Activated CD4-positive, alpha-beta memory T cell treated with anti-CD3 and anti-CD28 coated beads for 36 hours (primary cell): ENCODE measurements around the gene HEPACAM2. TPM values are rescaled to one million over a fixed set of nuclear protein-coding genes. Genes with fewer than 3 reads are reported as not detected.

ENCODE experiments used
- CTCF ChIA-PET: fragments of 350-600 bp; sonication (Branson Sonifier 250); formaldehyde crosslinking; loops from one replicate; lab custom pipeline; 2021; ENCODE audit warnings: antibody characterized with exemption, inconsistent platforms; lab: Charles Lee
- POLR2A ChIA-PET: fragments of 350-600 bp; sonication (Branson Sonifier 250); formaldehyde crosslinking; loops from one replicate; lab custom pipeline; 2021; ENCODE audit warnings: antibody characterized with exemption; lab: Charles Lee
- DNase-seq: peaks from one replicate; pipeline ENCODE4 v3.0.0-alpha.2; 2020
- H3K27ac Mint-ChIP-seq: one replicate; pipeline ENCODE4 v1.8.0; 2021; ENCODE audit warnings: mixed read lengths
- H3K27me3 Mint-ChIP-seq: one replicate; pipeline ENCODE4 v1.8.0; 2021; ENCODE audit warnings: mixed read lengths
- H3K36me3 Mint-ChIP-seq: one replicate; pipeline ENCODE4 v1.8.0; 2021; ENCODE audit warnings: mixed read lengths
- H3K4me1 Mint-ChIP-seq: one replicate; pipeline ENCODE4 v1.8.0; 2021; ENCODE audit warnings: low read depth, mixed read lengths
- H3K4me3 Mint-ChIP-seq: one replicate; pipeline ENCODE4 v1.8.0; 2021; ENCODE audit warnings: mild to moderate bottlenecking, mixed read lengths
- H3K9me3 Mint-ChIP-seq: one replicate; pipeline ENCODE4 v1.8.0; 2021; ENCODE audit warnings: mixed read lengths
- intact Hi-C: fragments of 100-400 bp; cut with micrococcal nuclease; formaldehyde crosslinking; loops from one replicate; pipeline ENCODE4 v1.15.1; 2023
- total RNA-seq, 2 experiments: library from RNA; stranded (reverse); gene quantifications; one replicate each; pipeline ENCODE4 v1.2.3, GENCODE V29; 2021

HEPACAM2 gene
- total RNA-seq, 2 experiments from 2014 or later: 0.21 TPM; not detected in 1

DNA sequence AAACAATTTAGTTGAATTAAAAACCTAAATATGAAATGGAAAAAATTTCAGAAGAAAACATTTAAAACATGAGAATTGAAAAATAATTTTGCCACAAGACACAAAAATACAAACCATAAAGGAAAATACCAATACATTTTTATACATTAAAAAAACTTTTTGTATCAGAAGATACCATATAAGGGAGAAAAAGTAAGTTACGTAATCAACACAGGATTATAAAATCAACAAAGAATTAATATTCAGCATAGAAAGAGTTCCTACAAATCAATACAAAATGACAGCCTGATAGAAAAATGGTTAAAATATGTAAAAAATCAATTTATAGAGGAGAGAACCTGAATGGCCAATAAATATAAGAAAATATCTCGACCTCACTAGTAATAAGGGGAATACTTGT lies 61.5 kb downstream of the HEPACAM2 start:
- Mint-ChIP-seq H3K36me3 (peaks cover 10% of the 10 kb centered on the region), H3K27me3 (no peaks in the 10 kb centered on the region), H3K9me3 (peaks cover 39% of the 10 kb centered on the region), H3K27ac (no peak overlapping the region), H3K4me1 (peaks cover 9% of the 10 kb centered on the region), H3K4me3 (no peak overlapping the region)
- ChIA-PET POLR2A (no interaction called here), CTCF (interaction anchor here (0.7 kb wide), 1 partner anchor 11 kb away, joined by 3 read pairs; no protein-coding TSS in a partner anchor)
- DNase-seq: no peak
- intact Hi-C loops: loop anchor here (1.0 kb wide), 2 partner anchors 21 to 46 kb away; no protein-coding TSS in a partner anchor

- intact Hi-C loops: no loop called here
- H3K9me3 Mint-ChIP-seq: peaks cover 17% of the 10 kb centered on the region
- H3K27me3 Mint-ChIP-seq: no peaks in the 10 kb centered on the region
- no peak overlapping the region for H3K27ac Mint-ChIP-seq
- peaks cover 7% of the 10 kb centered on the region for H3K36me3 Mint-ChIP-seq
- no peak for DNase-seq
- ChIA-PET POLR2A (no interaction called here), CTCF (no interaction called here)
- no peak overlapping the region for H3K4me3 Mint-ChIP-seq
- peaks cover 9% of the 10 kb centered on the region for H3K4me1 Mint-ChIP-seq
These were observed 65.0 kb downstream of the HEPACAM2 start for GRCh38 chr7:93161181-93161762.

DNA sequence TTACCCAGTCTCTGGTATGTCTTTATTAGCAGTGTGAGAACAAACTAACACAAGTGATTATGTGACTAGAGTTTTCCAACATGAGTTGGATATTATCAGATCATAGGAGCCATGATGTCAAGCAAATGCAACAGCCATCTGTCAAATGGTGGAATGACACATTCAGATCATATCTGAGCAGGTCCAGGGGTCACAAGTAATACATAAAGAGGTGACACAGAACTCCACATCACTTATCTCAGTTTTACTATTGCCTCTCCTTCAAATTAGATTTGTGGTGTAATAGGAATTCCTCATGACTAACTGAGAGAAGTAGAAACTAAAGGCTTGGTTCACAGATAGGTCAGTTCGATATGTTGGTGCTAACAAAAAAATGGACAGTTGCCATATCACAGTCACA lies 65.9 kb downstream of the HEPACAM2 start:
- H3K4me3 Mint-ChIP-seq: no peak overlapping the region
- ChIA-PET CTCF (no interaction called here), POLR2A (no interaction called here)
- H3K27ac Mint-ChIP-seq: no peak overlapping the region
- peaks cover 7% of the 10 kb centered on the region for H3K36me3 Mint-ChIP-seq
- H3K27me3 Mint-ChIP-seq: no peaks in the 10 kb centered on the region
- DNase-seq: no peak
- peaks cover 17% of the 10 kb centered on the region for H3K9me3 Mint-ChIP-seq
- H3K4me1 Mint-ChIP-seq: peaks cover 2% of the 10 kb centered on the region
- intact Hi-C loops: no loop called here

- peaks cover 17% of the 10 kb centered on the region for H3K9me3 Mint-ChIP-seq
- no peaks in the 10 kb centered on the region for H3K27me3 Mint-ChIP-seq
- H3K36me3 Mint-ChIP-seq: peaks cover 7% of the 10 kb centered on the region
- ChIA-PET CTCF (no interaction called here), POLR2A (no interaction called here)
- intact Hi-C loops: no loop called here
- H3K4me1 Mint-ChIP-seq: peaks cover 2% of the 10 kb centered on the region
- DNase-seq: no peak
- no peak overlapping the region for H3K4me3 Mint-ChIP-seq
- H3K27ac Mint-ChIP-seq: no peak overlapping the region
These were observed 66.8 kb downstream of the HEPACAM2 start for GRCh38 chr7:93159490-93159889.

DNA sequence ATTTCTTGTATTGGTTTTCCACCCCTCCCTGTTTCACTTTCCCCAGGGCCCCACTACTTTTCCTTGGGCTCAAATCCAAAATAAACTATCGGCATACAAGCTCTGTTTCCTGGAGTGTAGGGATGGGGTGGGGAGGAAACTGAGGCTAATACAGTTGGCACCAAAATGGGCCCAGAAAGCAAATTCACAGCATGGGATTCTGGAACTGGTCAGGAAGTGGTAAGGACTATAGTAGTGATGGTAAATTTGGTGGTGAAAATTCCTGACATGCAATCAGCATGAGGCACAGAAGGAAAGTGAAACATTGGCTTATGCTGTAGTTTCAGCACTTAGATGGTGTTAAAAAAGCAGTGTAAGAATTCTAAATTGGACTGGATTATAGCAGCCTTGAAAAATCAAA lies 69.4 kb downstream of the HEPACAM2 start:
- no peak overlapping the region for H3K27ac Mint-ChIP-seq
- H3K36me3 Mint-ChIP-seq: peaks cover under 1% of the 10 kb centered on the region
- H3K27me3 Mint-ChIP-seq: no peaks in the 10 kb centered on the region
- no peak overlapping the region for H3K4me3 Mint-ChIP-seq
- ChIA-PET CTCF (interaction anchor here (0.6 kb wide), 1 partner anchor 16 kb away, joined by 3 read pairs; no protein-coding TSS in a partner anchor), POLR2A (no interaction called here)
- intact Hi-C loops: no loop called here
- H3K9me3 Mint-ChIP-seq: peaks cover 7% of the 10 kb centered on the region
- H3K4me1 Mint-ChIP-seq: peaks cover 2% of the 10 kb centered on the region
- DNase-seq: no peak

DNA sequence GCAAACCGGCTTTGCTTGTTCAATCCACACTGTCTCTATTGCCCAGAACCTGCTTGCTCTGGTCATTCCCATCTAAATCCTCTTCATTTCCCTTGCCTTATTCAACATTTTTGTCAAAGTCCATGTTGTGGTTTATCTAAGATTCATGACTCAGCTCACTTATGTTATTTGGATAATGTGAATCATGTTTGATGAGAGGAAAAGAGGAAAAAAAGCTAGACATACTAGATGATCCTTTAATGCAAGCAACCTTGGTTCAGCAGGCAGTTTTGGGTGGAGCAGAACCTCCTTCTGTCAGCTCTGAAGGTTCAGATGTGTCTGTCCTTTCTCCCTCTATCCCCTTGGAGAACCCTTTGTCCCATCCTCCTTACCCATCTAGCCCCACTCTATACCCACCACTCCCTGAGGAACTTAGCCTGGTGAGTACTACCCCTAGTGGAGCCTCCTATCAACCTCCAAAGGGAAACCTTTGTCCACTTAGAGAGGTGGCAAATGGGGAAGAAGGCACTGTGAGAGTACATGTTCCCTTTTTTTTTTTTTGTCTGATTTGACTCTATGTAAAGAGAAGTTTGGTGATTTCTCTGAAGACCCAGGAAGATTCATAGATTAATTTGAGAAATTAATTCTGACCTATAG lies 76.0 kb downstream of the HEPACAM2 start:
- DNase-seq: no peak
- H3K9me3 Mint-ChIP-seq: no peaks in the 10 kb centered on the region
- ChIA-PET CTCF (no interaction called here), POLR2A (no interaction called here)
- no peaks in the 10 kb centered on the region for H3K27me3 Mint-ChIP-seq
- H3K27ac Mint-ChIP-seq: no peak overlapping the region
- H3K4me1 Mint-ChIP-seq: peaks cover 26% of the 10 kb centered on the region
- H3K4me3 Mint-ChIP-seq: no peak overlapping the region
- intact Hi-C loops: no loop called here
- H3K36me3 Mint-ChIP-seq: peaks cover 10% of the 10 kb centered on the region

- Mint-ChIP-seq H3K4me3 (peak overlapping the region; percentile 84), H3K4me1 (peaks cover 27% of the 10 kb centered on the region), H3K9me3 (no peaks in the 10 kb centered on the region), H3K27me3 (no peaks in the 10 kb centered on the region), H3K36me3 (peaks cover 16% of the 10 kb centered on the region), H3K27ac (peak overlapping the region; percentile 69)
- intact Hi-C loops: loop anchor here (1.0 to 5.0 kb wide), 3 partner anchors 33 to 244 kb away; no protein-coding TSS in a partner anchor
- CTCF ChIA-PET: no interaction called here
- POLR2A ChIA-PET: no interaction called here
- DNase-seq: no peak
These were observed 77.5 kb downstream of the HEPACAM2 start for GRCh38 chr7:93148727-93149126.

GRCh38 chr7:93148144-93148543 lies 78.1 kb downstream of the HEPACAM2 start, which contains the start of gene SAMD9L:
SAMD9L (minus strand) TSS chr7:93148385; CDS start chr7:93135971, 12,414 bp downstream.
- H3K4me3 Mint-ChIP-seq: peak within 1 kb of the TSS; percentile 84
- CTCF ChIA-PET: interaction anchor here (0.6 to 1.8 kb wide), 2 partner anchors 80 to 243 kb away, joined by 3 to 6 read pairs; no protein-coding TSS in a partner anchor
- no peaks in the 10 kb centered on the region for H3K9me3 Mint-ChIP-seq
- H3K27me3 Mint-ChIP-seq: no peaks in the 10 kb centered on the region
- peaks cover 19% of the 10 kb centered on the region for H3K36me3 Mint-ChIP-seq
- intact Hi-C loops: loop anchor here (1.0 to 5.0 kb wide), 3 partner anchors 33 to 244 kb away; no protein-coding TSS in a partner anchor
- H3K27ac Mint-ChIP-seq: peak within 1 kb of the TSS; percentile 82
- POLR2A ChIA-PET: no interaction called here
- peaks cover 27% of the 10 kb centered on the region for H3K4me1 Mint-ChIP-seq
- no peak for DNase-seq

DNA sequence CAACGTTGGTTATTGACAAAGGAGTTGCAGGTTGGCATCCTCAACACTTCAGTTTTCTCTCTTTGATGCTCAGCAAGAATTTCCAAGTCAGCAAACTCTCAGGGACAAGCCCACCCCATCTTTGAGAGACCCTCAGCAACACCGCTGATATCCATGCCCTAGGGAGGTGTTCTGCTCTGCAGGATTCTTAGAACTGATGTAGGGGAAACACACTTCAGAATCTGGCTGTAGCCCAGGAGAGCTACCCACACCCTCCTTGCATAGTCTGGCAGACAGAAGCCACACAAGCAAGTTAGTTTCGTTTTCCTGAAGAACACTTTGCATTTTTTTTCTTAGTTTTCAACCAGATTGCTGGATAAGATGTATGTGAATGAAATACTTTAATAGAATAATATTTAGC lies 78.9 kb downstream of the HEPACAM2 start:
- H3K36me3 Mint-ChIP-seq: peaks cover 20% of the 10 kb centered on the region
- intact Hi-C loops: loop anchor here (1.0 to 5.0 kb wide), 2 partner anchors 40 to 85 kb away; partner anchors contain the start of gene VPS50
- H3K4me1 Mint-ChIP-seq: peaks cover 27% of the 10 kb centered on the region
- no peaks in the 10 kb centered on the region for H3K27me3 Mint-ChIP-seq
- ChIA-PET POLR2A (no interaction called here), CTCF (interaction anchor here (1.8 kb wide), 1 partner anchor 81 kb away, joined by 6 read pairs; no protein-coding TSS in a partner anchor)
- peak overlapping the region; percentile 82 for H3K27ac Mint-ChIP-seq
- DNase-seq: peak; percentile 55
- H3K4me3 Mint-ChIP-seq: peak overlapping the region; percentile 84
- H3K9me3 Mint-ChIP-seq: no peaks in the 10 kb centered on the region

- ChIA-PET POLR2A (interaction anchor here (1.0 kb wide), 1 partner anchor 29 kb away, joined by 4 read pairs; the partner anchor contains the start of gene SAMD9), CTCF (interaction anchor here (1.8 kb wide), 1 partner anchor 82 kb away, joined by 6 read pairs; no protein-coding TSS in a partner anchor)
- DNase-seq: peak; percentile 28
- H3K27me3 Mint-ChIP-seq: no peaks in the 10 kb centered on the region
- peak overlapping the region; percentile 84 for H3K4me3 Mint-ChIP-seq
- no peaks in the 10 kb centered on the region for H3K9me3 Mint-ChIP-seq
- intact Hi-C loops: loop anchor here (1.0 to 5.0 kb wide), 2 partner anchors 41 to 86 kb away; partner anchors contain the start of gene VPS50
- peaks cover 27% of the 10 kb centered on the region for H3K4me1 Mint-ChIP-seq
- peak overlapping the region; percentile 82 for H3K27ac Mint-ChIP-seq
- H3K36me3 Mint-ChIP-seq: peaks cover 20% of the 10 kb centered on the region
These were observed 79.7 kb downstream of the HEPACAM2 start for GRCh38 chr7:93146472-93147141.

DNA sequence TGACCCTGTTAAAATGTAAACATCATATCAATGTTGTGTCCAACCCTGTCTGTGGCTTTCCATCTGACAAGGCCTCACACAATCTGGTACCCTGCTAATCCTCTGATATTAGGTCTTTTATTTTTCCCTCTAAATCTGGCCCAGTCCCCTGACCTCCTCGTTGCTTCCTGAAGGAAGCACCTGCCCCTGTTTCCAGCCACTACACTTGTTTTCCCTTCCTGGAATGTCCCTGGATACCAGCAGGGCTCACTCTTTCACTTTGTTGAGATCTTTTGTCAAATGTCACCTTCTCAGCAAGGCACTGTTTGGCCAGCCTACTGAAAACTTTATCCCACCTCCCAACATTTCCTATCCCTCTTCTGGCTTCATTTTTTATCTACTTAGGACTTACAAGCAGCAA lies 80.2 kb downstream of the HEPACAM2 start:
- POLR2A ChIA-PET: interaction anchor here (1.0 kb wide), 1 partner anchor 28 kb away, joined by 4 read pairs; the partner anchor contains the start of gene SAMD9
- peaks cover 20% of the 10 kb centered on the region for H3K36me3 Mint-ChIP-seq
- no peak for DNase-seq
- CTCF ChIA-PET: no interaction called here
- H3K4me3 Mint-ChIP-seq: no peak overlapping the region
- intact Hi-C loops: loop anchor here (5.0 kb wide), 1 partner anchor 41 kb away; no protein-coding TSS in a partner anchor
- no peaks in the 10 kb centered on the region for H3K27me3 Mint-ChIP-seq
- no peak overlapping the region for H3K27ac Mint-ChIP-seq
- H3K9me3 Mint-ChIP-seq: no peaks in the 10 kb centered on the region
- H3K4me1 Mint-ChIP-seq: peaks cover 27% of the 10 kb centered on the region
